Epidermal melanocyte (primary cell): Measurements from ENCODE around the gene GTPBP2.
"Not testable (repeated sequence)": the region's sequence is repeated elsewhere in the genome, so short reads cannot be mapped to it uniquely, and the experiment has no call there.

ENCODE experiments used
- DNase-seq: peaks from one replicate; pipeline ENCODE4 v3.0.0; 2011; ENCODE audit warnings: low spot score; ENCODE audit not compliant: insufficient read length

The GTPBP2 gene

DNA sequence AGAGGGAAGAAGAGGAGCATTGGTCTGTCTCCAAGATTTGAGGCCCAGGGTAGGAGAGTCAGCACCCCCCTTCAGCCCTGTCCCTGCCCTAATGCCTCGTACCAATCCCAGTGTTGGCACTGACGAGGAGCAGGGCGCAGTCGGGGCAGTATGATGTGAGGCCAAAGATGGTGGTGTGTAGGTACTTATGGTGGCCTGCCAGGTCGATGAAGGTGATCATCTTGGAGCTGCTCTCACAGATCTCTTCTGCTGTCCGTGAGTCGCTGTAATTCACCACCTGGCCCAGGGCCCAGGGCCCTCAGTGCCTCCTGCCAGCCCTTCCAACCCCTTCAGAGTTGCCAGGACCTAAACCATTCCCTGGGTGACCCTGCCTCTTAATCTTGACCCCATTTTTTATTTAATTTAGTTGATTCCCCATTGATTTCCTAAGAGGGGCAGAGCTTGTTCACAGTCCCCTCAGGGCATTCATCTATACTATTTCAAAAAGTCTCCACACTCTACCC lies 4.2 kb downstream of the GTPBP2 start:
- DNase-seq: no peak

DNA sequence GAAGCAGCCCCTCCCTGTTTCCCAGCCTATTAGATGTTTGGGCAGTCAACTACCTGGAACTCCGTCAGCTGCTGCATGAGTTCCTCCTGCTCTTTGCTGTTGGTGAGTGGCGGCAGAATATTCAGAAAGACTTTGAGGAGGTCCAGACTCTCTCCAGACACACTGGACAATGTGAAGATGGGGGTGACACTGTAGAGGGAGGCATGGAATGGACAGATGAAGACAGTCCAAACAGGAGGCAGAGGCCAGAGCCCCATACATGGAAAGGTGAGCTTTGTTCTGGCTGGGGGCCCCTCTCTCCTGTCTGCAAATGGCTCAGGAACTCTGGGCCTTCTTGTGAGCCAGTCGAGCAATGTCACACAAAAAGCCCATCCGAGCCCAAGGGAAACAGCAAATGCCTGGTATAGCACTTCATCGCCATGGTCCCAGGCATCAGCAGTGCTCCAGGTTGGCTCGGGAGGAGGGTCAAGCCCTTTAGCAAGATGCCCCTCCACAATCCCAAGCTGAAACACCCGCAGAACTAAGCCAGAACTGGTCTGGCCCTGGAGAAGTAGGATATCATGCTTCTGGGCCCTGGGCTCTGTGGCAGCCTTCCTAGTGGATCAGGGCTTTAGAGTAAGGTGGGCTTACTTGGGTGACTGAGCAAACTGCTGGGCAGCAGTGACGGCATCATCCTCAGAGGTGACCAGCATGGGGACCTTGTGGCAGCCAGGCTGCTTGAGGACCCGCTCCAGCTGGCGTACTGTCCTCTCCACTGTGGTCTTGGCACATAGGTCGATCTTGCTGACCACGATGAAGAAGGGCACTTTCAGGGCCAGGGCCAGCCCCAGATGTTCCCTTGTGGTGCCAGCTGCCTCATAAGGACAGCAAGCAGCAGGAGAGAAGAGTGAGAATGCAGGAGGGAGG lies 4.9 kb downstream of the GTPBP2 start:
- DNase-seq: no peak

GRCh38 chr6:43622541-43622940 lies 6.5 kb downstream of the GTPBP2 start:
- no peak for DNase-seq

- no peak for DNase-seq
Observed at GRCh38 chr6:43621836-43622180, 7.3 kb downstream of the GTPBP2 start.

DNA sequence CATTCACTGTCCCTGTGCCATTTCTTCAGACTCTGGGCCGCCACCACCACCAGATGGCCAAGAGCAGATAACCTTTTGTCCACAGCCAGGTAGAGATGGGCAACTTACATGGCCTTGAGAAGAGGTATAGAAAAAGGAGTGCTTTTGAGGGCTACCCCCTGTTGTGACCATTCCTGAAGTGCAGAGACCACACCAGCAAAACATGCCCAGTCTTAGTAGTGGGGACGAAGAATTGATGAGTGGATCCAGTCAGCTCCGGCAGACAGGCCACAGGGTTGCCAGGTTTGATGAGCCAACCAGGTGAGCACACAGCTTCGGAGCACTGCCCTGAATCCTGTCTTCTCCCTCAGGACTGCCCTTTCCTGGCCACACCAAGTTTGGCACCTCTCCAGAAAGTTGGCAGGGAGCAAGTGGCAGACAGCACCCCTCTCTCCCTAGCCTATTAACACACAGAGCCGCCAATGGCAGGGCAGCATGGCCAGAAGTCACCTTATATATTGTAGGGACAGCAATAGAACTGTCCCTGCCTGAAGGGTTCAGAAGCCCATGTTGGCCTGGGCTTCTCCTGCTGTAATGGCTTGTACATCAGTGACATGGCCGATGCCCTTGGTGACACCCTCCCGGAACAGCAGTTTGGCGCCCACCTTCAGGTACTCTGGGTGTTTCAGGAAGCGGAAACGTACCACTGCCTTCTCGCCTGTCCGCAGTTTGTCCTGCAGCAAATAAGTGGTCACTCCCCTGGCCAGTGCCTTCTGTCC lies 7.8 kb downstream of the GTPBP2 start:
- DNase-seq: no peak

GRCh38 chr6:43616725-43617472 lies 12.2 kb downstream of the GTPBP2 start:
- no peak for DNase-seq

DNA sequence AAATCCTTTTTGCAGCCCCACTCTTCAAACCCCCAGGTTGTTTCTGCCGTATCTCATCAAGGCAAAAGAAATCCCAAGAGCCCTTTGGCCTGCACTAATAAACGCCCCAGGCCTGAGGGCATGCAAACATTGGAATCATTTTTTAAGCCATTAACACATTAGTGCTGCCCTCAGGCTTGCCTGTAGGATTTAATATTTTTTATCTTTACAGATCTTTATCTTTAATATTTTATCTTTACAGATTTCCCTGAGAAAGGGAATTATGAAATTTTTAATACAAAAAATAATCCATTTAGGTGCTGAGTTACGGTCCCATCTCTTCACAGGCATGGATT lies 14.7 kb downstream of the GTPBP2 start:
- no peak for DNase-seq

DNA sequence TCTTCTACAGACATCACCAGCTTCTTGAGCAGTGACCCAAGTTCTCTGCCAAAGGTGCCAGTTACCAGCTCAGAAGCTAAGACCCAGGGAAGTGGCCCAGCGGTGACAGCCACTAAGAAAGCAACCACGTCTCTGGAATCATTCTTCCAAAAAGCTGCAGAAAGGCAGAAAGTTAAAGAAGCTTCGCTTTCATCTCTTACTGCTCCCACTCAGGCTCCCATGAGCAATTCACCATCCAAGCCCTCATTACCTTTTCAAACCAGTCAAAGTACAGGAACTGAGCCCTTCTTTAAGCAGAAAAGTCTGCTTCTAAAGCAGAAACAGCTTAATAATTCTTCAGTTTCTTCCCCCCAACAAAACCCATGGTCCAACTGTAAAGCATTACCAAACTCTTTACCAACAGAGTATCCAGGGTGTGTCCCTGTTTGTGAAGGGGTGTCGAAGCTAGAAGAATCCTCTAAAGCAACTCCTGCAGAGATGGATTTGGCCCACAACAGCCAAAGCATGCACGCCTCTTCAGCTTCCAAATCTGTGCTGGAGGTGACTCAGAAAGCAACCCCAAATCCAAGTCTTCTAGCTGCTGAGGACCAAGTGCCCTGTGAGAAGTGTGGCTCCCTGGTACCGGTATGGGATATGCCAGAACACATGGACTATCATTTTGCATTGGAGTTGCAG lies 15.2 kb downstream of the GTPBP2 start:
- DNase-seq: no peak

- no peak for DNase-seq
Observed at GRCh38 chr6:43610431-43610830, 18.6 kb downstream of the GTPBP2 start.

DNA sequence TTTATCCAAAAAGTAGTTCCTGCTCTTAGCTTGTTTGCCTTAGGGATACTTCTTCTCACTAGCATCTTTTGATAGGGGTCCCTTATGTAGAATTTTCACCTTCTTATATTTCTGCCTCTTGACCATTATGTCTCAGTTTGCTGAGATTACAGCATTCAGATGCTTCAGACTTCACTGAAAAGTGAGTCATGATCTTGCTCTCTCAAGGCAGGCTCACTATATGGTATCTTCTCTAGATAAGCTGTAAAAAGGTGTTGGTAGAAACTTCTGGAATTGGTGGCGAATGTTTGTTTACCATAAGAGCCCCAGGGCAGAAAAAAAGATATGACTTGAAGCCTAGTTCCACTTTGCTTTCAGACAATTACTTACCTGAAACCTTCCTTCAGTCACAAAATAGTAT lies 19.7 kb downstream of the GTPBP2 start:
- no peak for DNase-seq

GRCh38 chr6:43608807-43609206 lies 20.3 kb downstream of the GTPBP2 start:
- no peak for DNase-seq

DNA sequence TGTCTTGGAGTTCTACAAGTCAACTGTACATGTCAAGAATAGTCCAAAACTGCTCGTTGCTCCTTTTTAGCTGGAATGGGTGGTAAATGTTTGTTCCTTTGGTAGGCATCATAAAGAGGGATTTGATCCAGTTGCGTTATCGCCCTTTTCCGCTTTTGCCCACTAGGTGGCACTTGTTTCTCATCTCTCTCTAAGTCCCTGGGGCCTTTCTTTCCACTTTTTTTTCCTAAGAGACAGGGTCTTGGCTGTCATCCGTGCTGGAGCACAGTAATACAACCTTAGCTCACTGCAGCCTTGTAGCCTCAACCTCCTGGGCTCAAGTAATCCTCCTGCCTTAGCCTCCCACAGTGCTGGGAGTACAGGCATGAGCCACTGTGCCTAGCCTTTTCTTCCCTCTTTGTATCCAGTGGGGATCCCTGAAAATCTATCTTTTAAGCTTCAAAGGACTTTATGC lies 20.7 kb downstream of the GTPBP2 start:
- peak; percentile 54 for DNase-seq

GRCh38 chr6:43606019-43606418 lies 23.0 kb downstream of the GTPBP2 start:
- DNase-seq: no peak

- no peak for DNase-seq
Observed at GRCh38 chr6:43604174-43604573, 24.9 kb downstream of the GTPBP2 start.

DNA sequence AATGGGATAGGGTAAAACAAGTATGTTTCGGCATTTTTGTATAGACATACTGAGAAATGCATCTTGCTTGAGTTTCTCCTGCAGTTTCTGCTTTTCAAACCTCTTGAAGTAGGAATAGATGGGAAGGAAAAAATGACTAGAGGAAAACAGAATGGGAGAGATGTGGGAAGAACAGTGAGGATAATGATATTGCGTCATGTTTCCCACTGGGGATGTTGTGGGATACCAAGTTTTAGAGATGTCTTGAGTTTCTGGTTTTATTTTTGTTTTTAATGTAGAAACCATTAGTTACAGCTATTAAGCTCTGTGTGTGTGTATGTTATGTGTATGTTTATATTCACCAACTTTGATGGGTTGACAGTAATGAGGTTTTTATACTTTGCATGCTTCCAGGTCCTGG lies 28.5 kb downstream of the GTPBP2 start:
- DNase-seq: no peak

- DNase-seq: no peak
Observed at GRCh38 chr6:43593938-43594337, 35.1 kb downstream of the GTPBP2 start.

GRCh38 chr6:43589564-43589963 lies 39.5 kb downstream of the GTPBP2 start:
- not testable (repeated sequence) for DNase-seq

DNA sequence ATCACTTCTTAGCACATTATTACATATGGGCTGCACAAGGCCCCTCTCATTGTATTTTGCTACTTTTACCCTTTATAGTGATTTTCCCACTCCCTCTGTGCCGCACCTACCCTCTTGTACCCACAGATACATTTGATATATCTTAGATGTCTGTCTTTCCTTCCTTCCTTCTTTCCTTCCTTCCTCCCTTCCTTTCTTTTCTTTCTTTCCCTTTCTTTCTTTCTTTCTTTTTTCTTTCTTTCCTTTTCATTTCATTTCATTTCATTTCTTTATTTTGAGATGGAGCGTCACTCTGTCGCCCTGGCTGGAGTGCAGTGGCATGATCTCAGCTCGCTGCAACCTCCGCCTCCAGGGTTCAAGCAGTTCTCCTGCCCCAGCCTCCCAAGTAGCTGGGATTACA lies 40.9 kb downstream of the GTPBP2 start:
- no peak for DNase-seq

DNA sequence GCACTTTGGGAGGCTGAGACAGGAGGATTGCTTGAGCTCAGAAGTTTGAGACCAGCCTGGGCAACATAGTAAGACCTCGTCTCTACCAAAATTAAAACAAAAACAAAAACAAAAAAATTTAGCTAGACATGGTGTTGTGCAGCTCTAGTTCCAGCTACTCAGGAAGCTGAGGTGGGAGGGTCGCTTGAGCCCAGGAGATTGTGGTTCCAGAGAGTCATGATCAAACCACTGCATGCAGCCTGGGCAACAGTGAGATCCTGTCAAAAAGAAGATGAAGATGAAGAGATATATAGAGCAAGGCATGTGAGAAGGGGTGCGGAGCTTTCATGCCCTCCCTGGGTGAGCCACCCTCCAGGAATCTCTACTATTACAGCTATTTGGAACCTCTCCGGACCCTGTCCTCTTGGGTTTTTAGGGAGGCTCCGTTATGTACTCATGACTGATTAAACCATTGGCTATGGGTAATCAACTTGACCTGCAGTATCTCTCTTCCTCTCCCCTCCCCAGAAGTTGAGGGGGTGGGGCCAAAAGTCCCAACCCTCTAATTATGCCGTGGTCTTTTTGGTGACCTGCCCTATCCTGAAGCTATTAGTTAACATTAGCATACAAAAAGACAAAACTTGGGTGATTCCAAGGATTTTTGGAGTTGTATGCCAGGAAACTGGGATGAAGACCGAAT lies 44.0 kb downstream of the GTPBP2 start:
- DNase-seq: no peak

GRCh38 chr6:43582911-43583310 lies 46.2 kb downstream of the GTPBP2 start:
- DNase-seq: no peak

DNA sequence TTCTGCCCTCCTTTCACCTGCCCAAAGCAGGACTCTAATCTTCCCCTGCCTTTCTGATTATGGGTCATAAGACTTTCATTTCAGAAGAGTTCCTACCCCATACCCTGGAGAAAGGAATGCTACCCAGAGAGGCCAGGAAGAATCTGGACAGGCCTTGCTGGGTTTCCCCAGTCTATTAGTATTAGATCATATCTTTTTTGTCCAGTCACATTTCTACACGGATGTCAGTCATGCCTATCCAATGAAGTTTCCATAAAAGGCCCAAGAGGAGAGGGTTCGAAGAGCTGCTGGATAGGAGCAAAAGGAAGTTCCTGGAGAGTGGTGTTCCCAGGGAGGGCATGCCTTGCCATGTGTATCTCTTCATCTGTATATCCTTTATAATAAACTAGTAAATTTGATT lies 49.9 kb downstream of the GTPBP2 start:
- DNase-seq: no peak
